Ovary (tissue), 9 donors: ENCODE data around the gene ACP6. TPM values are rescaled to one million over a fixed set of nuclear protein-coding genes. Genes with fewer than 3 reads are reported as not detected.
"Not testable (repeated sequence)": the region's sequence is repeated elsewhere in the genome, so short reads cannot be mapped to it uniquely, and the experiment has no call there.

ENCODE experiments used
- DNase-seq, 5 donors: peaks; one replicate each; pipeline ENCODE4 v3.0.0-alpha.2; 2019 to 2020
- H3K27ac ChIP-seq, 2 donors: fragments of 200-600 bp; one replicate each; pipeline versions ENCODE4 v1.5.1 to v1.8.0; 2019 to 2022
- H3K27me3 ChIP-seq: fragments of 200-600 bp; one replicate; pipeline ENCODE4 v1.8.0; 2022
- H3K36me3 ChIP-seq: fragments of 200-600 bp; sonication (generic); one replicate; pipeline ENCODE4 v1.5.1; 2019
- H3K4me1 ChIP-seq: one replicate; pipeline ENCODE4 v1.8.1; 2013; ENCODE audit warnings: mild to moderate bottlenecking, moderate library complexity; ENCODE audit not compliant: insufficient read depth
- H3K4me3 ChIP-seq: fragments of 200-600 bp; sonication (generic); one replicate; pipeline ENCODE4 v1.5.1; 2017
- H3K9me3 ChIP-seq, 2 donors: fragments of 200-600 bp in 1 of 2; sonication (generic) in 1 of 2; one replicate each; pipeline versions ENCODE4 v1.5.1 to v1.8.1; 2013 to 2019; ENCODE audit warnings: mild to moderate bottlenecking in 1 of 2, moderate library complexity in 1 of 2
- EP300 ChIP-seq: sonication (generic); formaldehyde crosslinking; IDR thresholded peaks from one replicate; pipeline ENCODE4 v1.6.1; 2017; ENCODE audit warnings: antibody characterized with exemption
- POLR2A ChIP-seq: fragments of 450-650 bp; IDR thresholded peaks from one replicate; pipeline ENCODE4 v1.6.1; 2017; ENCODE audit warnings: antibody characterized with exemption, mild to moderate bottlenecking, moderate library complexity
- WGBS, 3 donors: extraction: QIAGEN DNeasy Blood & Tissue Kit in 1 of 3; methylation state at CpG; one replicate each; pipeline versions ENCODE4 v1.1.5 to v1.1.7; 2013 to 2017; 5-methylcytosine and 5-hydroxymethylcytosine counted together
- intact Hi-C, 4 donors: fragments of 100-400 bp; cut with DNase I; formaldehyde crosslinking; loops; one replicate each; pipeline versions ENCODE4 v1.11.0 to v1.15.1; 2022 to 2023
- polyA plus RNA-seq, 2 donors: library from polyadenylated mRNA; stranded (reverse); fragments of 200-250 nt in 1 of 2; fragments of 350-450 nt in 1 of 2; fragmentation: Illumina TruSeq in 1 of 2; extraction: RNeasy Lipid Tissue Mini Kit (QIAGEN cat#74804) in 1 of 2; gene quantifications; one replicate each; pipeline ENCODE4 v1.2.3, GENCODE V29; 2013 to 2014
- total RNA-seq, 7 donors: library from RNA; depleted of rRNA in 2 of 7; stranded (reverse); fragments of >200 nt in 2 of 7; fragmentation: NEBNext Ultra II Directional in 3 of 7; extraction: Animal tissue kit (Norgen Biotek cat#: 25700) in 3 of 7; gene quantifications; one replicate each; pipeline versions ENCODE4 v1.1.0 to v1.2.4, GENCODE V29; 2016 to 2023
- TF ChIP-seq, protein P1 (sequence below), 3 donors: fragments of 450-650 bp in 2 of 3; fragments of 200-600 bp in 1 of 3; IDR thresholded peaks; one replicate each; pipeline versions ENCODE4 v1.5.1 to v1.8.0; 2016 to 2022; ENCODE audit warnings: antibody characterized with exemption in 3 of 3, mild to moderate bottlenecking in 1 of 3
- donor health status: DM: no; HTN: no; CAD: no; lungs with moderate emphysema.
- donor health status: DM: no; HTN: no; CAD: no.
- donor health status: Bipolar disorder and iron deficiency.
- donor health status: DM: yes; HTN: yes; CAD: no.
- donor health status: DM: no; HTN: no; CAD: no.
- donor health status: DM: yes; HTN: yes; CAD: no.

The ACP6 gene
- total and polyA plus RNA-seq, 9 donors = 8.0 to 28.1 (median 17.8) TPM

DNA sequence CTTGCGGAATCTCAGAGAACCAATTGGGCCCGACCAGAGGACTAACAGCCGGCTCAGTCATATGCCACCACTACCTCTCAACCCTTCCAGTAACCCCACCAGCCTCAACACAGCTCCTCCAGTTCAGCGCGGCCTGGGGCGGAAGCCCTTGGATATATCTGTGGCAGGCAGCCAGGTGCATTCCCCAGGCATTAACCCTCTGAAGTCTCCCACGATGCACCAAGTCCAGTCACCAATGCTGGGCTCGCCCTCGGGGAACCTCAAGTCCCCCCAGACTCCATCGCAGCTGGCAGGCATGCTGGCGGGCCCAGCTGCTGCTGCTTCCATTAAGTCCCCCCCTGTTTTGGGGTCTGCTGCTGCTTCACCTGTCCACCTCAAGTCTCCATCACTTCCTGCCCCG lies 49.8 kb downstream of the ACP6 start:
- intact Hi-C loops = no loop called here
- DNase-seq = no peak
- H3K27me3 ChIP-seq = no peaks in the 10 kb centered on the region
- TF ChIP-seq EP300 (no peak), POLR2A (no peak)
- TF ChIP-seq, protein P1, sequence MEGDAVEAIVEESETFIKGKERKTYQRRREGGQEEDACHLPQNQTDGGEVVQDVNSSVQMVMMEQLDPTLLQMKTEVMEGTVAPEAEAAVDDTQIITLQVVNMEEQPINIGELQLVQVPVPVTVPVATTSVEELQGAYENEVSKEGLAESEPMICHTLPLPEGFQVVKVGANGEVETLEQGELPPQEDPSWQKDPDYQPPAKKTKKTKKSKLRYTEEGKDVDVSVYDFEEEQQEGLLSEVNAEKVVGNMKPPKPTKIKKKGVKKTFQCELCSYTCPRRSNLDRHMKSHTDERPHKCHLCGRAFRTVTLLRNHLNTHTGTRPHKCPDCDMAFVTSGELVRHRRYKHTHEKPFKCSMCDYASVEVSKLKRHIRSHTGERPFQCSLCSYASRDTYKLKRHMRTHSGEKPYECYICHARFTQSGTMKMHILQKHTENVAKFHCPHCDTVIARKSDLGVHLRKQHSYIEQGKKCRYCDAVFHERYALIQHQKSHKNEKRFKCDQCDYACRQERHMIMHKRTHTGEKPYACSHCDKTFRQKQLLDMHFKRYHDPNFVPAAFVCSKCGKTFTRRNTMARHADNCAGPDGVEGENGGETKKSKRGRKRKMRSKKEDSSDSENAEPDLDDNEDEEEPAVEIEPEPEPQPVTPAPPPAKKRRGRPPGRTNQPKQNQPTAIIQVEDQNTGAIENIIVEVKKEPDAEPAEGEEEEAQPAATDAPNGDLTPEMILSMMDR (IDR thresholded peaks at IDR 0.05) = no peak
- no peak overlapping the region for H3K4me3 ChIP-seq
- H3K36me3 ChIP-seq = no peaks in the 10 kb centered on the region
- no peaks in the 10 kb centered on the region for H3K9me3 ChIP-seq
- 70 to 72% (median 71%) methylated on average over 12 of the region's 12 CpGs for WGBS, 3 donors
- H3K4me1 ChIP-seq = peaks cover under 1% of the 10 kb centered on the region
- H3K27ac ChIP-seq = no peak overlapping the region

DNA sequence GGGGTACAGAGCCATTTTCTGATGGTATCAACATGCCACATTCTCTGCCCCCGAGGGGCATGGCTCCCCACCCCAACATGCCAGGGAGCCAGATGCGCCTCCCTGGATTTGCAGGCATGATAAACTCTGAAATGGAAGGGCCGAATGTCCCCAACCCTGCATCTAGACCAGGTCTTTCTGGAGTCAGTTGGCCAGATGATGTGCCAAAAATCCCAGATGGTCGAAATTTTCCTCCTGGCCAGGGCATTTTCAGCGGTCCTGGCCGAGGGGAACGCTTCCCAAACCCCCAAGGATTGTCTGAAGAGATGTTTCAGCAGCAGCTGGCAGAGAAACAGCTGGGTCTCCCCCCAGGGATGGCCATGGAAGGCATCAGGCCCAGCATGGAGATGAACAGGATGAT lies 50.6 kb downstream of the ACP6 start:
- DNase-seq = no peak
- no peaks in the 10 kb centered on the region for H3K9me3 ChIP-seq
- no peak for TF ChIP-seq EP300
- no peak for TF ChIP-seq POLR2A
- TF ChIP-seq, protein P1 (IDR thresholded peaks at IDR 0.05) = no peak
- 87 to 89% (median 88%) methylated on average over 7 of the region's 7 CpGs for WGBS, 3 donors
- H3K4me3 ChIP-seq = no peak overlapping the region
- no peak overlapping the region for H3K27ac ChIP-seq
- intact Hi-C loops = no loop called here
- no peaks in the 10 kb centered on the region for H3K36me3 ChIP-seq
- no peaks in the 10 kb centered on the region for H3K4me1 ChIP-seq
- no peaks in the 10 kb centered on the region for H3K27me3 ChIP-seq

DNA sequence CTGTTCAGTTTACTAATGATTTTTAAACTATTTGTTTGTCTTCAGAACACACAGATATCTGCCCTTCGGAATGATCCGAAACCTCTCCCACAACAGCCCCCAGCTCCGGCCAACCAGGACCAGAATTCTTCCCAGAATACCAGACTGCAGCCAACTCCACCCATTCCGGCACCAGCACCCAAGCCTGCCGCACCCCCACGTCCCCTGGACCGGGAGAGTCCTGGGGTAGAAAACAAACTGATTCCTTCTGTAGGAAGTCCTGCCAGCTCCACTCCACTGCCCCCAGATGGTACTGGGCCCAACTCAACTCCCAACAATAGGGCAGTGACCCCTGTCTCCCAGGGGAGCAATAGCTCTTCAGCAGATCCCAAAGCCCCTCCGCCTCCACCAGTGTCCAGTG lies 51.6 kb downstream of the ACP6 start:
- H3K36me3 ChIP-seq = no peaks in the 10 kb centered on the region
- TF ChIP-seq, protein P1 (IDR thresholded peaks at IDR 0.05) = no peak
- TF ChIP-seq POLR2A (no peak), EP300 (no peak)
- DNase-seq = peak in 1 of 5 donors; percentile 30

DNA sequence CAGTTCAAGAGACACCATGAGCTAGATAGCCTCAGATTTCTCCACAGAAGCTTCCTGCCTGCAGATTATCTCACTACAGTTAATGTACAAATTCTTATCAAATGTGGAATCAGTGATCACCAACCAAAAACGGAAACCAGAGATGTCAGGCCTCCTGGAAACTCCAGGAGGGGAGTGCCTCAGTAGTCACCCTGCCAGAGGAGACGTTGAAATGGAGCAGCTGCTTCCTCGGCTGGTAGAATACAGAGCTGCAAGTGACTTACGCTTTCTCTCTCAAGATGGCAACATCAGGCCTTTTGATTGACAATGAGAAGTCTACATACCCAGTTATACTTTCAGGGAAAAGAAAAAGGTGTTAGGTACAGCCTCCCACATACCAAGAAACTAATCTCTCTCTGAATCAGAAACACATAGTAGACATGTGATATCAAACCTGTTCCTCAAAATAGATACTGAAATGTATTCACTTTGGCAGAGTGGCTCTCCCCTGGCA lies 52.2 kb downstream of the ACP6 start:
- no peaks in the 10 kb centered on the region for H3K27me3 ChIP-seq
- 62 to 69% (median 65%) methylated on average over 4 of the region's 4 CpGs for WGBS, 3 donors
- no peaks in the 10 kb centered on the region for H3K36me3 ChIP-seq
- intact Hi-C loops = no loop called here
- H3K27ac ChIP-seq = no peak overlapping the region
- no peak for DNase-seq
- no peaks in the 10 kb centered on the region for H3K9me3 ChIP-seq
- no peak overlapping the region for H3K4me3 ChIP-seq
- no peaks in the 10 kb centered on the region for H3K4me1 ChIP-seq
- TF ChIP-seq POLR2A (no peak), EP300 (no peak)
- TF ChIP-seq, protein P1 (IDR thresholded peaks at IDR 0.05) = no peak

More for the DNA sequence above, 51.6 kb downstream of the ACP6 start:
- no peak overlapping the region for H3K27ac ChIP-seq
- WGBS, 3 donors = 39 to 75% (median 40%) methylated on average over 8 of the region's 8 CpGs
- intact Hi-C loops = no loop called here
- H3K27me3 ChIP-seq = no peaks in the 10 kb centered on the region
- no peaks in the 10 kb centered on the region for H3K9me3 ChIP-seq
- no peak overlapping the region for H3K4me3 ChIP-seq
- no peaks in the 10 kb centered on the region for H3K4me1 ChIP-seq

DNA sequence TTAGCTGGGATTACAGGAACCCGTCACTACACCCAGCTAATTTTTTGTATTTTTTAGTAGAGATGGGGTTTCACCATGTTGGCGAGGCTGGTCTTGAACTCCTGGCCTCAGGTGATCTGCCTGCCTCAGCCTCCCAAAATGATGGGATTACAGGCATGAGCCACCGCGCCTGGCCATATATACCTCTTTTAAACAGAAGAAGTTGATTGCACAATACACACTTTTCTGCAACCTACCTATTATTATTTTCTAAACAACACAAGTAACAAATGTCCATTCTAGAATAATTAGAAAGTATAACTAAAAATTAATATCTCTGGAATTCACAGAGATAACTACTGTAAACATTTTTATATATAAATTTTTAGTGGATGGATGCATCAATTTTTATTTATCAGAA lies 55.4 kb downstream of the ACP6 start:
- WGBS, 3 donors = 94 to 97% (median 95%) methylated on average over 4 of the region's 4 CpGs
- H3K9me3 ChIP-seq, H3K36me3 ChIP-seq, DNase-seq, H3K4me3 ChIP-seq, H3K4me1 ChIP-seq, H3K27ac ChIP-seq, H3K27me3 ChIP-seq, intact Hi-C loops: not testable (repeated sequence)
